A172 (cell line): ENCODE measurements around the gene SORL1. TPM values are rescaled to one million over a fixed set of nuclear protein-coding genes. Genes with fewer than 3 reads are reported as not detected.

ENCODE experiments used
- DNase-seq: peaks from one replicate; pipeline ENCODE4 v3.0.0-alpha.2; 2015; ENCODE audit warnings: low spot score
- total RNA-seq: library from RNA; depleted of rRNA; stranded (reverse); fragments of >200 nt; shearing (Covaris generic); gene quantifications from 2 replicates; pipeline ENCODE4 v1.2.3, GENCODE V29; 2014

SORL1 gene
- total RNA-seq, 1 experiment from 2014 or later: 2.1 TPM

- DNase-seq: no peak
Observed at GRCh38 chr11:121508449-121508848, 56.3 kb downstream of the SORL1 start.

GRCh38 chr11:121510438-121510837 lies 58.3 kb downstream of the SORL1 start:
- DNase-seq: no peak

- no peak for DNase-seq
Observed at GRCh38 chr11:121512468-121513465, 60.7 kb downstream of the SORL1 start.

DNA sequence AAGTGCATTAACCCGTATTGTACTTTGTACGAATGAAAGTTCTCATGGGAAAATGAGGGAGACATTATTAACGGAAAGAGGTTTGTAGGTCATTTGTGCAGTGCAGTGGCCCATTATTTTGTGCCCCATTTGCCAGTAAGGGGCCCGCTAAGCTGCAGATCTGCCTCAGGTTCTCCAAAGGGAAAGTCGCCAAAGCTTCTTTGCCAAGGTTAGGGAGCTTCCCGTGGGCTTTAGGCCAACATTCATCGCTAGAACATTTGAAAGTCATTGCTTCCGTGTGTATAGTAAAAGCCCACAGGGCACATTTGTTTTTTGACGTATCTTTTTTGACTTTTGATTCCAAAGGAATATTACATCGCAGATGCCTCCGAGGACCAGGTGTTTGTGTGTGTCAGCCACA lies 61.7 kb downstream of the SORL1 start:
- no peak for DNase-seq

- no peak for DNase-seq
Observed at GRCh38 chr11:121514432-121515334, 62.6 kb downstream of the SORL1 start.

- no peak for DNase-seq
Observed at GRCh38 chr11:121515335-121515671, 63.2 kb downstream of the SORL1 start.

GRCh38 chr11:121517996-121518395 lies 65.9 kb downstream of the SORL1 start:
- DNase-seq: no peak

- no peak for DNase-seq
Observed at GRCh38 chr11:121520243-121521144, 68.4 kb downstream of the SORL1 start.

DNA sequence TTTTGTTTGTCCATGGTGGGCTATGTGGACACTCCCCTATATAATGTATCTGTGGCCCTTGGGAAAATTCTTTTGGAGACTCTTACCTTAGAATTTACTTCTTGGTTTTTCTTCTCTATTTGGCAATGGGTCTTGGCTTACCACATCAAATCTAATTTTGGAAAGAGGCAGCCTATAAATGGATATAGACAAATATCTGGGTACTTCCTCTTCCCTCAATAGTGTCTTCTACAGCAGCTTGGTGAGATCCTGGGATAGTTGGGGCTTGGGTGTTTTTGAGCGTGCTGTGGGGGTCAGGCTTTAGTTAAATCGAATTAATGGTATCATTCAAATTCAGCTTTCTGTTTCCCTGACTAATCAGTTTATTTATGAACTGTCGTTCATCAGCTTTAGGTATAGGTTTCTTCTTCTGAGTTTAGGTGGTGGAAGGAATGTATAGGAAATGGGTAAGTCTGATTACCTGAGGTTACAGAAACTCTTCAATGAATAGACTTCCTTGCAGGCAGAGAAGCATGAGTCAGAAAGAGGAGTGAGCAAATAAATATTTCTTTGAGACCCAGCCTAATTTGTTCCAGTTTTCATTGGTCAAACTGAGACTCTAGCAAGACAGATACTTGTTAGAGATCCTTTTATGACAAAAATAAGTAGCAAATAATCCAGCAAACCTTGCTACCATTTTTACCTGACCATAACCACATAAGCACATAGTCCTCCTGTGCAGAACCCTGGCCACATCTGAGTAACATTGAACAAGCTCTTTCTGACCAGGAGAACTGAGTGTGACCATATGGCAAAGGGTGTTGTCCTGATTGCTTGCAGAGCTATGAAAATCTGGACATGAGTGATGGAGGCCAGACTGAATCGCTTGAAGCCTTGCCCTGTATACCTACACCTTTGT lies 69.3 kb downstream of the SORL1 start:
- DNase-seq: no peak

- DNase-seq: no peak
Observed at GRCh38 chr11:121522043-121522941, 70.2 kb downstream of the SORL1 start.

DNA sequence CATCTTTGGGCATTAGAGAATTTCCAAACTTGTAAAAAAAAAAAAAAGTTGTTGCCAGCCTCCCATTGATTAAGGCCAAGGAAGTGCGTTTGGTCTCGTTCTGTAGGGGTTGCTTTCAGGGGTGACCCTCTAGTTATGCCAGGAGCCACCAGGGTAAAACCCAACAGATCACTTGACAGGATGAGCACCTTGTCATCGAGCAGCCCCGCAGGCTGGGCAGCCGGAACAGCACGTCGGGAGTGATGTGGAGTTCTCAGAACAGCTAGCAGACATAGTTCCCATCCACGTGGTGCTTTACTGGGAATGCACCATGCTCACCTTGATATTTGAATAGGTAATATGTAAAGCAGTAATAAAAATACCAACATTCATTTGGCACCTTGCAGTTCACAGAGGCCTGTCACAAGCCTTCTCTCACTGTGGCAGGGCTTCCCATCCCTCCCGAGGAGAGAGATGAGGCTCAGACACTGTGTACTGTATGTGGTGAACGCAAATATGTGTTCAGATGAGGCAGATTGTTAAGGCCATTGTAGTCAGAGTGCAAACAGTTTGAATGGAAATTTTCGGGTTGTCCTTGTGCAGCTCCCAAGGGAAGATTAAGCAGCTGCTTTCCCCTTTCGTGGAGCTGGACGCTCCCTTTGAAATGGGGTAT lies 71.6 kb downstream of the SORL1 start:
- no peak for DNase-seq

DNA sequence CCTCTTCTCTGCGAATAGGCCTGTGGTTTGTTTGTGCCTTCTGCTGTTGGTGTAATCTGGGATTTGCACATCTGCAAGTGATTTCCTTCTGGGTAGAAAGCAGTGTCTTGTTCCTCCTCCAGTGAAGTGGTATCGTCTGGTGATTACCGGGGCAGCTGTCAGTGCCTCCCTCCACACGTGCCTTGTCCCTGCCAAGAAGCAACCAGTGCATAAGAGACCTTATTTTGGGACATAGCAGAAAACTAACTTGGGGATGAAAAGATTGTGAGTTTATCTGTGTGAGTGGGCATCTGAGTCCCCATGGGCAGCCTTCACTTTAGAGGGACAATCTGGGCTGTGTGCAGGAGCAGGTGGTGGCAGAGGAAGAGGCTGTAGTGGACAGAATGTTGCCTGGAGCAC lies 72.1 kb downstream of the SORL1 start:
- DNase-seq: no peak

DNA sequence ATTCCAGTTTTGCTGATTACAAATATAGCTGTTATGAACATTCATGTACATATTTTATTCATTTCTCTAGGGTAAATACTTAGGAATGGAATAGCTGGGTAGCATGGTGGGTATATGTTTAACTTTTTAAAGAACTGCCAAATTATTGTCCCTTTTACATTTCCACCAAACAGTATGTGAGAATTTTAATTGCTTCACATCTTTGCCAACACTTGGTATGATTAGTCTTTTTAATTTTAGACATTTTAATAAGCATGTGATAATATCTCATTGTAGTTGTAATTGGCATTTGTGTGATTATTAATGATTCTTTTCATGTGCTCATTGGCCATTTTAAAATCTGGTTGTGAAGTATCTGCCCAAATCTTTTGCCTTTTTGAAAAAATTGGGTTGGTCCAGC lies 73.3 kb downstream of the SORL1 start:
- no peak for DNase-seq

DNA sequence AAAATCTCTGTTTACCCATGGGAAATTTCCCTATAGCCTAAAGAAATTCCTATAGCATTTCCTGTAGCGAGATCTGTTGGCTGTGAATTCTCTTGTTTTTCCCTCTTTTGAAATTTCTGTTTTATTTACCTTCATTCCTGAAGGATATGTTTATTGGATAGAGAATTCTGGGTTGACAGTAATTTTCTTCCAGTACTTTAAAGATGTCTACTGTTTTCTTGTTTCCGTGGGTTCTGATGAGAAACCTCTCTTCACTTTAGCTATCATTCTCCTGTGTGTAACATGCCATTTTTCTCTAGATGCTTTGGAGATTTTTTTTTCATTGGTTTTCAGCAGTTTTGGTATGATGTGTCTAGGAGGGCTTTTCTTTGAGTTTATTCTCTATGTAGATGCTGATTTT lies 78.1 kb downstream of the SORL1 start:
- no peak for DNase-seq

DNA sequence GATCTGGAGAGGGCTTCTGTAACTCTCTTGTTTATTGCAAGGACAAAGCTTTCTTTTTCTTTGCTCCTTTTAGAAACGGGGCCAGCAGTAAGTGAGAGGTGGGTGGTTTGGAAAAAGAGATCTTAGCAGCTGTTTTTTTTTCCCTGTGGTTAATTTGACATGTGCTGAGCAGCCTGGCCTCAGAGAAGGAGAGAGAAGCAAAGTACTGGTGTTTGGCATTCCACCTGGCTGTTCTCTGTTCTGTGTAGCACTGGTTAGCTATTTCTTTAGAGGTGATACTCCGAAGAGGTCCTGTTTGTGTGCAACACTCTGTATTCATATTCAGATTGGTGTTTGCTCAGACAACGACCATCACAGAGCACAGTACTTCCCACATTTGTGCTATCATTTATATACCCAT lies 81.5 kb downstream of the SORL1 start:
- no peak for DNase-seq

DNA sequence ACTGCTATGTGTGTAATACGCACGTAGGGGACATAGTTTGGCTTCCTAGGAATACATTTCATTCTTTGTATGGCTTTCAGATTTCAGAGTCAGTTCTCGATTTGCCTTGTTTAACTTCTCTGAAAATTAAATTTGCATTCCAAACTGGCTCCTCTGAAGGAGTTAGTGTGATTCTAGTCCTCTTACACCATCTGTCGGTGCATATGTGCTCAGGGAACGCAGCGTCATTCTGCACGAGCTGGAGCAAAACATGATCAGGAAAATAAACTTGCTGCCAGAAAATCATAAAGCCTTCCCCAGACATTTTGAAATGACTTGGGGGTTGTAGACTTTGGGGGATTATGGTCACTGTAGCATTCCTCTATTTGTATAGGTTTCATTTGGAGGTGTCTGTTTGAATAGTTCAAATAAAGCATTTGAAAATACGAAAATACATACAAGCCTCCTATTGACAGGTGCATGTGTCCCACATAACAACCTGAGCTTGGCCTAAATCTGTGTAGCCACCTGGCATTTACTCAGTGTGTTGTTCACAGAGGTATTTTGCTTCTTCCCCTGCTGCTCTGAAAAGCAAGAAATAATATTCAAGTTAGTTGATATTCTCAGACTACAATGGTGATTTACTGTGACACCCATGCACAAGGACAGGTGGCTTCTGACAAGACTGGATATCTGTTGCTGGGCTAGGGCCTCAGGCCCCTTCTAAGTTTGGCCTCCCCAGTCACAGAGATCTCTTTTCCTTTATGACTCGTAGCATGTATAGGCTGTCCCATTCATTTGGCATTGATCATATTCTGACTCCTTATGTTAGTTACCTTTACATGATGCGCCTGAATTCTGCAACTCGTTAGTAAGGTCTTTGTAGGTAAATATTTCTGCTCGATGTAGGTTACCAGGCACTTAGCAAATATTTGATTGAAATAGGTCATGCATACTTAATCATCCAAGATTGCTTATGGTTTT lies 82.3 kb downstream of the SORL1 start:
- no peak for DNase-seq

DNA sequence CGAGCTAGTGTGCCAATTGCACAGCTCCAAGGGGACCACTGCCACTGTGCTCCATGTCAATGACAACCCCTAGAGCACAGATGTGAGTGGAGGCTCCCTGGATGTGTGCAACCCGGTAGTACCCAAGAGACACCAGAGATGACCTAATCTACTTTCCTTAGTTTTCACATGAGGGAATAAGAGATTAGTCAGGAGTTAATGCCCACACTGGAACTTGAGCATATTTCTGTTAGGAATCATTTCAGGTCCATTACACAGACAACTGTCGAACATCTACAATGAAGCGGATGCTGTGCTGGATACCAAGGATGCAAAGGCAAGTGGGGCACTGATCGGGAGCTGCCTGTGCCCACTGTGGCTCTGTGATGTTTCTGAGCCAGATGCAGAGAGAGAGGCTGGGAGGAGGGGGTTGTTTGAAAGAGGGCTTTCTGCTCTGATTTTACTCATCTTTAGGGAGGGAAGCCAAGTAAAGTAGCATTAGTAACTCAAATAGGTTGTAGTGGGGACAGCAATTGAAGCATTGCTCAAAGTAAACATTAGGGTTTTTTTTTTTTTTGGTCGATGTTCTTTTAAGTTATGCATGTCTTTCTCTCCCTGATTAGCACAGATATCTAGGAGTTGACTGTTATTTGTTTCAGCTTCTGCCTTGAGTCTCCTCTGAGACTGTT lies 83.1 kb downstream of the SORL1 start:
- DNase-seq: no peak
